Activated CD4-positive, alpha-beta T cell treated with anti-CD3 and anti-CD28 coated beads, Interleukin-2, amount 10 ng/mL, durations not matched to agents 7 days and 5 days (primary cell): Measurements from ENCODE around the gene CYP3A5. TPM values are rescaled to one million over a fixed set of nuclear protein-coding genes. Genes with fewer than 3 reads are reported as not detected.
A peak's percentile ranks its signal among the peaks of the same experiment; 100 is the strongest.
"Not testable (repeated sequence)": the region's sequence is repeated elsewhere in the genome, so short reads cannot be mapped to it uniquely, and the experiment has no call there.

ENCODE experiments used
- CTCF ChIA-PET: fragments of 350-600 bp; sonication (Branson Sonifier 250); formaldehyde crosslinking; loops from one replicate; lab custom pipeline; 2021; ENCODE audit warnings: antibody characterized with exemption; lab: Charles Lee
- POLR2A ChIA-PET: fragments of 350-600 bp; sonication (Branson Sonifier 250); formaldehyde crosslinking; loops from one replicate; lab custom pipeline; 2021; ENCODE audit warnings: antibody characterized with exemption; lab: Charles Lee
- DNase-seq: peaks from one replicate; pipeline ENCODE4 v3.0.0-alpha.2; 2020
- H3K27ac Mint-ChIP-seq: one replicate; pipeline ENCODE4 v1.8.0; 2021; ENCODE audit warnings: mild to moderate bottlenecking, moderate library complexity, mixed read lengths
- H3K27me3 Mint-ChIP-seq: one replicate; pipeline ENCODE4 v1.8.0; 2021; ENCODE audit warnings: mixed read lengths
- H3K36me3 Mint-ChIP-seq: one replicate; pipeline ENCODE4 v1.8.0; 2021; ENCODE audit warnings: low read depth, mixed read lengths
- H3K4me1 Mint-ChIP-seq: one replicate; pipeline ENCODE4 v1.8.0; 2021; ENCODE audit warnings: mixed read lengths
- H3K4me3 Mint-ChIP-seq: one replicate; pipeline ENCODE4 v1.8.0; 2021; ENCODE audit warnings: mild to moderate bottlenecking, moderate library complexity, mixed read lengths
- H3K9me3 Mint-ChIP-seq: one replicate; pipeline ENCODE4 v1.8.0; 2021; ENCODE audit warnings: mixed read lengths
- total RNA-seq, 2 experiments: library from RNA; stranded (reverse); gene quantifications; one replicate each; pipeline ENCODE4 v1.2.3, GENCODE V29; 2021

Gene CYP3A5
- total RNA-seq, 2 experiments from 2014 or later, result not detected

GRCh38 chr7:99674995-99675742 lies 4.6 kb downstream of the CYP3A5 start:
- POLR2A ChIA-PET, result interaction anchor here (0.5 kb wide), 1 partner anchor 157 kb away, joined by 3 read pairs; no protein-coding TSS in a partner anchor
- CTCF ChIA-PET, result interaction anchor here (0.6 kb wide), 1 partner anchor 447 kb away, joined by 3 read pairs; no protein-coding TSS in a partner anchor
- no peak for DNase-seq
- H3K27me3 Mint-ChIP-seq, result no peaks in the 10 kb centered on the region
- peak overlapping the region; percentile 71 for H3K27ac Mint-ChIP-seq
- no peaks in the 10 kb centered on the region for H3K9me3 Mint-ChIP-seq
- H3K36me3 Mint-ChIP-seq, result peaks cover 2% of the 10 kb centered on the region
- peaks cover 13% of the 10 kb centered on the region for H3K4me1 Mint-ChIP-seq
- no peak overlapping the region for H3K4me3 Mint-ChIP-seq

GRCh38 chr7:99672573-99672972 lies 7.2 kb downstream of the CYP3A5 start:
- POLR2A ChIA-PET, result no interaction called here
- H3K36me3 Mint-ChIP-seq, result peaks cover 2% of the 10 kb centered on the region
- H3K9me3 Mint-ChIP-seq, result no peaks in the 10 kb centered on the region
- no peaks in the 10 kb centered on the region for H3K27me3 Mint-ChIP-seq
- DNase-seq, result no peak
- H3K27ac Mint-ChIP-seq, result no peak overlapping the region
- H3K4me3 Mint-ChIP-seq, result no peak overlapping the region
- CTCF ChIA-PET, result interaction anchor here (2.4 kb wide), 1 partner anchor 9 kb away, joined by 6 read pairs; no protein-coding TSS in a partner anchor
- peaks cover 13% of the 10 kb centered on the region for H3K4me1 Mint-ChIP-seq

GRCh38 chr7:99669782-99670181 lies 10.0 kb downstream of the CYP3A5 start:
- H3K4me3 Mint-ChIP-seq, result no peak overlapping the region
- ChIA-PET POLR2A (no interaction called here), CTCF (no interaction called here)
- peaks cover 4% of the 10 kb centered on the region for H3K4me1 Mint-ChIP-seq
- H3K36me3 Mint-ChIP-seq, result no peaks in the 10 kb centered on the region
- H3K27me3 Mint-ChIP-seq, result no peaks in the 10 kb centered on the region
- no peak overlapping the region for H3K27ac Mint-ChIP-seq
- DNase-seq, result no peak
- no peaks in the 10 kb centered on the region for H3K9me3 Mint-ChIP-seq

- ChIA-PET POLR2A (no interaction called here), CTCF (no interaction called here)
- Mint-ChIP-seq H3K27ac (peak overlapping the region; percentile 48), H3K36me3 (peaks cover 4% of the 10 kb centered on the region), H3K27me3 (no peaks in the 10 kb centered on the region), H3K9me3 (no peaks in the 10 kb centered on the region), H3K4me1 (no peaks in the 10 kb centered on the region), H3K4me3 (no peak overlapping the region)
- DNase-seq, result no peak
Observed at GRCh38 chr7:99668541-99668940, 11.3 kb downstream of the CYP3A5 start.

GRCh38 chr7:99667179-99667578 lies 12.6 kb downstream of the CYP3A5 start:
- H3K9me3 Mint-ChIP-seq, result no peaks in the 10 kb centered on the region

GRCh38 chr7:99666013-99666395 lies 13.8 kb downstream of the CYP3A5 start:
- no peaks in the 10 kb centered on the region for H3K4me1 Mint-ChIP-seq
- peaks cover 16% of the 10 kb centered on the region for H3K36me3 Mint-ChIP-seq
- no peaks in the 10 kb centered on the region for H3K27me3 Mint-ChIP-seq
- ChIA-PET CTCF (no interaction called here), POLR2A (no interaction called here)
- H3K27ac Mint-ChIP-seq, result no peak overlapping the region
- H3K4me3 Mint-ChIP-seq, result no peak overlapping the region
- DNase-seq, result no peak
- H3K9me3 Mint-ChIP-seq, result no peaks in the 10 kb centered on the region

More at GRCh38 chr7:99667179-99667578, 12.6 kb downstream of the CYP3A5 start:
- Mint-ChIP-seq H3K27ac (no peak overlapping the region), H3K27me3 (no peaks in the 10 kb centered on the region), H3K36me3 (peaks cover 12% of the 10 kb centered on the region), H3K4me3 (no peak overlapping the region), H3K4me1 (no peaks in the 10 kb centered on the region)
- CTCF ChIA-PET, result interaction anchor here (0.7 kb wide), 1 partner anchor 43 kb away, joined by 3 read pairs; no protein-coding TSS in a partner anchor
- no peak for DNase-seq
- POLR2A ChIA-PET, result no interaction called here

- CTCF ChIA-PET, result no interaction called here
- H3K9me3 Mint-ChIP-seq, result no peaks in the 10 kb centered on the region
- H3K27ac Mint-ChIP-seq, result no peak overlapping the region
- no peaks in the 10 kb centered on the region for H3K27me3 Mint-ChIP-seq
- no peak overlapping the region for H3K4me3 Mint-ChIP-seq
- POLR2A ChIA-PET, result no interaction called here
- DNase-seq, result no peak
- H3K4me1 Mint-ChIP-seq, result no peaks in the 10 kb centered on the region
- peaks cover 19% of the 10 kb centered on the region for H3K36me3 Mint-ChIP-seq
Observed at GRCh38 chr7:99665312-99666012, 14.3 kb downstream of the CYP3A5 start.

- H3K27me3 Mint-ChIP-seq, H3K4me1 Mint-ChIP-seq, CTCF ChIA-PET, POLR2A ChIA-PET, H3K27ac Mint-ChIP-seq, H3K9me3 Mint-ChIP-seq, DNase-seq, H3K4me3 Mint-ChIP-seq: not testable (repeated sequence)
- H3K36me3 Mint-ChIP-seq, result peaks cover 34% of the 10 kb centered on the region
Observed at GRCh38 chr7:99657879-99658278, 21.9 kb downstream of the CYP3A5 start.

- POLR2A ChIA-PET, CTCF ChIA-PET, H3K4me3 Mint-ChIP-seq, H3K4me1 Mint-ChIP-seq, H3K9me3 Mint-ChIP-seq, H3K27me3 Mint-ChIP-seq, DNase-seq, H3K27ac Mint-ChIP-seq: not testable (repeated sequence)
- H3K36me3 Mint-ChIP-seq, result peaks cover 23% of the 10 kb centered on the region
Observed at GRCh38 chr7:99654626-99655025, 25.2 kb downstream of the CYP3A5 start.

- CTCF ChIA-PET, result no interaction called here
- Mint-ChIP-seq H3K36me3 (peaks cover 23% of the 10 kb centered on the region), H3K4me1 (peaks cover 2% of the 10 kb centered on the region), H3K27me3 (no peaks in the 10 kb centered on the region), H3K4me3 (no peak overlapping the region), H3K9me3 (peaks cover 5% of the 10 kb centered on the region), H3K27ac (no peak overlapping the region)
- DNase-seq, result no peak
- POLR2A ChIA-PET, result no interaction called here
Observed at GRCh38 chr7:99653754-99654153, 26.0 kb downstream of the CYP3A5 start.

GRCh38 chr7:99653269-99653668 lies 26.5 kb downstream of the CYP3A5 start:
- CTCF ChIA-PET, DNase-seq, H3K9me3 Mint-ChIP-seq, H3K27me3 Mint-ChIP-seq, H3K4me3 Mint-ChIP-seq, H3K27ac Mint-ChIP-seq, H3K4me1 Mint-ChIP-seq: not testable (repeated sequence)
- POLR2A ChIA-PET, result interaction anchor here (0.7 kb wide), 1 partner anchor 105 kb away, joined by 3 read pairs; no protein-coding TSS in a partner anchor
- H3K36me3 Mint-ChIP-seq, result peaks cover 21% of the 10 kb centered on the region

GRCh38 chr7:99652671-99653070 lies 27.1 kb downstream of the CYP3A5 start:
- no peak overlapping the region for H3K27ac Mint-ChIP-seq
- ChIA-PET POLR2A (no interaction called here), CTCF (no interaction called here)
- H3K4me1 Mint-ChIP-seq, result peaks cover 2% of the 10 kb centered on the region
- no peak overlapping the region for H3K4me3 Mint-ChIP-seq
- no peak for DNase-seq
- H3K27me3 Mint-ChIP-seq, result no peaks in the 10 kb centered on the region
- H3K36me3 Mint-ChIP-seq, result peaks cover 24% of the 10 kb centered on the region
- peaks cover 3% of the 10 kb centered on the region for H3K9me3 Mint-ChIP-seq

- H3K4me3 Mint-ChIP-seq, result no peak overlapping the region
- no peaks in the 10 kb centered on the region for H3K27me3 Mint-ChIP-seq
- peaks cover 2% of the 10 kb centered on the region for H3K4me1 Mint-ChIP-seq
- no peak overlapping the region for H3K27ac Mint-ChIP-seq
- ChIA-PET POLR2A (no interaction called here), CTCF (no interaction called here)
- H3K36me3 Mint-ChIP-seq, result peaks cover 25% of the 10 kb centered on the region
- DNase-seq, result no peak
- peaks cover 3% of the 10 kb centered on the region for H3K9me3 Mint-ChIP-seq
Observed at GRCh38 chr7:99651290-99651689, 28.5 kb downstream of the CYP3A5 start.
